Stimulated activated CD8-positive, alpha-beta memory T cell treated with anti-CD3 and anti-CD28 coated beads, Interleukin-15, amount 100 ng/mL, for 48 hours (primary cell): ENCODE measurements around the gene COL5A3.
"Not testable (repeated sequence)": the region's sequence is repeated elsewhere in the genome, so short reads cannot be mapped to it uniquely, and the experiment has no call there.

ENCODE experiments used
- DNase-seq, 2 donors: peaks; one replicate each; pipeline ENCODE4 v3.0.0-alpha.2; 2020; ENCODE audit warnings: low read depth in 2 of 2

Gene COL5A3

DNA sequence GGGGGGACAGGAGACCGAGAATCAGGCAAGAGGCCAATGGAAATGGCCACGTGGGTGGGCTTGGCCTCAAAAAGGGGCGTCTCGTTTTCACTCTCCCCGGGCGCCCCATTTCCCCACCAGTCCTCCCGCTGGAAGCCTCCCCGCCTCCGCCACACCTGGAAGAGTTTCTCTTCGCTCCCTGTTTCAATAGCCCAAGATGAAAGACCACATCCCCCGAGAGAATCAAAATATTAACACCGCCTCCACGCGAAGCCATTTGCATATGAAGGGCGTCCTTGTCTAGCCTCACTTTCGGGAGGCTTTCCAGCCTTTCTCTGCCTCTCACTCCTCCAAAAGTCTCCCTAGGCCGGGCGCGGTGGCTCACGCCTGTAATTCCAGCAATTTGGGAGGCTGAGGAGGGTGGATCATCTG is 73.3 kb downstream of the COL5A3 start:
- DNase-seq, result no peak

DNA sequence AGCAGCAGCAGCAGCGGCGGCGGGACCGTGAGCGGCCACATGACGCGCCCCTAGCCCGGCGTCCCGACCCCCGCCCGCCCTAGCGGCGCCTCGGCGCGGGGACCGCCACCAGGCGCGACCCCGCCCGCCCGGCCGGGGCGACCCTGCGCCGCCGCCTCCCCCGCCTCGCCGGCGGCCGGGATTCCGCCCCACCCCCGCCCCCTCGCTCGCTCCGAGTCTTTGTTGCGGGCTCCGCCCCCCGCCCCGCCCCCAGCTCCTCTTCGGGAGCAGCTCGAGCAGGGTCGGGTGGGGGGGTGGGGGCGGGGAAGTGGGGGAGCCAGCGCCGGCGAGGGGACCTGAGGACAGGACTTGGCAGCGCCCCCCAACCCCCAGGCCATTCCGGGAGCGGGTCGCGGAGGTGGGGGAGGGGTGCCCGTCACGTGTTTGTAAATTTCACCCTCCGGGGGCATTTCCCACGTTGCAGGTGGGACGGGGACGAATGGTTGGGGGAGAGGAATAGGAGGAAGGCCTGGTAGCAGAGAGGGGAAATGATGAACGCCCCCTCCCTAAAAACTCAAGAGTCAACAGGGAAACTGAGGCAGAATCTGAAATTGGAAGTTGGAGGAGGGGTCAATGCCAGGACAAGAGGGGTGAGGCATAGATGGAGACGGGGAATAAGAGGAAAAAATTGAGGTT is 73.8 kb downstream of the COL5A3 start, which contains the start of gene OLFM2:
Gene OLFM2 (minus strand): TSS at position 190 of the 675 bp plus-strand sequence. CDS start 149 bp downstream, at position 41.
- no peak for DNase-seq

DNA sequence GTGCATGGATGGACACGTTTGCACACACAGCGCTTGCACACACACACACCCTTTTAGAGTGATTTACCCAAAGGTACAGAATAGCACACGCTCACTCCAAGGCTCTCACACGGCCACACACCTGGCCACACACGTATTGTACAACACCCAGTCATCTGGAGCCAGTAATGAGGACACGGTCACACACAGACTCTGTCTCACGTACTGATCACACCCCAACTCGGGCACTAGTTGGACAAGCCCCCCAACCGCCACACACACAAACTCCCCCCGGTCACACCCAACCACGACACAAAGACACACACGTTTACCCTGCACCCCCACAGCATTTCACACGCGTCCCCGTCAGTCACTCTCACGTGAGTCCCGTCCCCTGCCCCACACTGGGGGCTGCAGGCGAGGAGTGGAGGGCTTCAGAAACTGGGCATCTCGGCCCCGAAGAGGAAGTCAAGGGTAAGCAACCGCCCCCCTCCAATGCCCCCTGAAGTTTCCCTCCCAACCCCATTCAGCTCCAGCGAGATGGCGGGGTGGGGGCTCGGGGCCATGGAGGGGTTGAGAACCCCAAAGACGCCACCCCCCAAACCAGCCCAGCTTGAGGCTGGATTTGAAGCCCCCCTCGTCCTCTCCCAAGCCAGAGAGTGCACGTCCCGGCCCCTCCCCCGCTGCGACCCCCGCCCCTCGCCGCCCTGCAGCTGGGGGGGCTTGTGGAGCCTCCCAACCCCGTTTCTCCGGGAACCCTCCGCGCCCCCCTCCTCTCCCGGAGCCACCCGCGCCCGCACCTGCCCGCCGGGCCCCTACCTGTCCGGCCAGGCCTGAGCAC is 74.6 kb downstream of the COL5A3 start:
- no peak for DNase-seq

DNA sequence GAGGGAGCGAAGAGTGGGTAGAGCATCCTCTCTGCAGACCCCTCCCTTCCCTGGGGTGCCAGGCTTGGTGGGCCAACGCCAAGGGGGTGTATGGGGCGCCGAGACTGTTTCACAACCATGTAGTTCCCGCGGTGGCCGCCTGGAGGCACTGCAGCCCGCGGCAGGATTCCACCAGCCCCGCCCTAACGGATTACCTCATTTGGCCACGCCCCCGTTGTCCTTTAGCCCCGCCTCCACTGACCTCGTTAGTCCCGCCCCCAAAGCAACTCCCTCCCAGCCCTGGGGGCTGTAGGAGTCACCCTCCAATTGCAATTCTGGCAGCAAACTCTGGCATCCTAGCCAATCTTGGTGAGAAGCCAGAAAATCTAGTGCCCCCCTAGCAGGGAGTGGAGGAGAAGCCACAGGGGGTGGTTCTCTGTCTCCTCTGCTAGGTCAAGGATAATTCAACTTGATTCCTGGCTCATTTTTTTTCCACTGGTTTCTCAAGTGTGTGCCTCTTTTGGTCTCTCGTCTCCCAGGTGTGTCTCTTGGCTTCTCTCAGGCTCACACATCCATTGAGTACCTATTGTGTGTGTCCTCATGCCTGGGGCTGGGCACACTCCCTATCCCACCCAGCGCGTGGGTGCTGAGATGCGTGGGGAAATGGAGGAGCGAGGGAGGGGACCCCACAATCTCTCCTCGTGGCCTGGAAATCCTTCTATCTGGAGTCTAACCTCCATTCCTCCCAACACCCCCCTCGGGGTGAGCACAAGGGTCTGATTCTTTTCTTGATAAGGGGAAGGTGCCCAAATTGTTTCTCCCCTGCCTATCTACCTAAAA is 76.0 kb downstream of the COL5A3 start:
- DNase-seq, result peak; percentile 68 to 71

DNA sequence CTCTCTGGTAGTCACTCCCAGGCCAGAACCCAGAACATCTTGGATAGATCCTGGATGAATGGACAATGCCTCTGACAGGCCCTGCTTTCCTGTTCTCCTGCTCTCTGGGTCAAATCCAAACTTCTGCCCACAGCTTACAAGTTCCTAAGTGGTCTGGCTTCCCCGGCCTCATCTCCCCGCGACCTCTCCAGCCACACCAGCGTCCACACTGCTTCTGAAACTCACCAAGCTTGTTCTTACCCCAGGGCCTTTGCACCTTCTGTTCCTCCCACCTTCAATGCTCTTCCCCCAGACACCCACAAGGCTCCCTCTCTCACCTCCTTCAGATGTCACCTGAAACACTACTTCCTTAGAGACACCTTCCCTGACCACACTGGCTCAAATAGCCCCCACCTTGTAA is 77.5 kb downstream of the COL5A3 start:
- no peak for DNase-seq

DNA sequence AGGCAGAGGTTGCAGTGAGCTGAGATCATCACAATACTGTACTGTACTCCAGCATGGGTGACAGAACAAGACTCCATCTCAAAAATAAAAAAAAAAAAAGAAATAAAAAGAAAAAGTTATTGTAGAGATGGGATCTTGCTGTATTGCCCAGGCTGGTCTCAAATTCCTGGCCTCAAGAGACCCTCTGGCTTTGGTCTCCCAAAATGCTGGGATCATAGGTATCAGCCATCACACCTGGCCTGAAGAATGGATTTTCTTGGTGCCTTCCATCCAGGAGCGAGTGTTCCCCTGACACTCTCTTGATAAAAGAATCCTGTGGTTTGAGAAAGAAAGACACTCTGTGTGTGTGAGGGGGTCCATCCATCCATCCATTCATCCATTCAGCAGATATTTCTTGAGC is 78.7 kb downstream of the COL5A3 start:
- no peak for DNase-seq

DNA sequence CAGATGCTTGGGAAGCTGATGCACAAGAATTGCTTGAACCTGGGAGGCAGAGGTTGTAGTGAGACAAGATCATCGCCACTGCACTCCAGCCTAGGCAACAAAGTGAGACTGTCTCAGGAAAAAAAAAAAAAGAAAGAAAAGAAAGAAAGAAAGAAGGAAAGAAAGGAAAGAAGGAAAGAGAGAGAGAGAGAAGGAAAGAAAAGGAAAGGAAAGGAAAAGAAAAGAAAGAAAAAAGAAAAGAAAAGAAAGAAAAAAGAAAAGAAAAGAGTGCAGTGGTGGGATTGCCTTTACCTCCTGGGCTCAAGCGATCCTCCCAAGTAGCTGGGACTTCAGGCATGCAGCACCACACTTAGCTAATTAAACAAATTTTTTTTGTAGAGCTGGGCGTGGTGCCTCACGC is 86.9 kb downstream of the COL5A3 start:
- DNase-seq, result no peak

DNA sequence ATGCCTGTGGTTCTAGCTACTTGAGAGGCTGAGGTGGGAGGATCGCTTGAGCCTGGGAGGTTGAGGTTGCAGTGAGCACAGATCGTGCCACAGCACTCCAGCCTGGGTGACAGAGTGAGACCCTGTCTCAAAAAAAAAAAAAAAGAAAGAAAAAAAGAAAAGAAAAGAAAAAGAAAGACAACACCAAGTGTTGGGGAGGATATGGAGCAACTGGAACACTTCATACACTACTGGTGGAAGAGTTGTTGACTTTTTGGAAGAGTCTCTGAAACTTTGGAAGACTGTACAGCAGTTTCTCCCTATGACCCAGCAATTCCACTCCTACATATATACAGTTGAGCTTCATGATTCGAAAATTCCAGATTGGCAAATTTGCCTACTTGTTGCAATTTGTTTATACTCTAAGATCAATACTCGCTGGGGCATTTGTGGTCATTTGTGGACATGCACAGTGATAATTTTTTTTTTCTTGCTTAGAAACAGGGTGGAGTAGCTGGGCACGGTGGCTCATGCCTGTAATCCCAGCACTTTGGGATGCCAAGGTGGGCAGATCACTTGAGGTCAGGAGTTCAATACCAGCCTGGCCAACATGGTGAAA is 87.4 kb downstream of the COL5A3 start:
- not testable (repeated sequence) for DNase-seq

DNA sequence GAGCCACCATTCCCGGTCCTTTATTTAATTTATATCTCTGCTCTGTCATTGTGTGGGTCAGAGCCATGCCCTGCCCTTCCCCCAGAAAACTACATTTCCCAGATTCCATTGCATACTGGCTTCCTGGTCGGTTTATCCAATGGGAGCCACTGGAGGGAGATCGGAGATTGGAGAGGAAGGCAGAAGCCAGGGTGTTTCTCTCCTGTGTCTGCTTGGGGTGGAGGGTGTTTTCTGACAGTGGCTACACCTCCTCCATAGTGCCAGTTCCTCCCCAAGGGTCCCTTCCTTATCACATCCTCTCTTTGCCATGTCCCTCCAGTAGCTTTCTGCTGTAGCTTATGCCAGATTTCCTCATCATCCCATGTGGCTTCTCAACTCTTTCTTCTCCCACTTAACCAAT is 93.0 kb downstream of the COL5A3 start:
- DNase-seq, result no peak

DNA sequence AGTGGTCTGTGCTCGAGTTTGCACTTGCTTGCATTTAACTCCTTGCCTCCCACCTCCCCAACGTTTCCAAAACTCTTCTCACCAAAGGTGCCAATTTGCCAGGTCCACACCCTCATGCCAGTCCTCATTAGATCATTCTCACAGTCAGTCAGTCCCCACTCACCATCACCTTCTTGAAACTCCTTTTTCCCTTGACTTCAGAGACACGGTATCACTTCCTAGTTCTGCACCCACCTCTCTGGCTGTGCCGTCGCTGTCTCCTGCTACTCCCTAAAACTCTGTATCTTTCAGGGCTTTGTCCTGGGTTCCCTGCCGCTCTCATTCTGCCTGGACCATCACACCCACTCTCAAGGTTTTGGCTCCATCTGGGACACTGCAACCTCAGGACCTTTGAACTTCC is 93.6 kb downstream of the COL5A3 start:
- no peak for DNase-seq

DNA sequence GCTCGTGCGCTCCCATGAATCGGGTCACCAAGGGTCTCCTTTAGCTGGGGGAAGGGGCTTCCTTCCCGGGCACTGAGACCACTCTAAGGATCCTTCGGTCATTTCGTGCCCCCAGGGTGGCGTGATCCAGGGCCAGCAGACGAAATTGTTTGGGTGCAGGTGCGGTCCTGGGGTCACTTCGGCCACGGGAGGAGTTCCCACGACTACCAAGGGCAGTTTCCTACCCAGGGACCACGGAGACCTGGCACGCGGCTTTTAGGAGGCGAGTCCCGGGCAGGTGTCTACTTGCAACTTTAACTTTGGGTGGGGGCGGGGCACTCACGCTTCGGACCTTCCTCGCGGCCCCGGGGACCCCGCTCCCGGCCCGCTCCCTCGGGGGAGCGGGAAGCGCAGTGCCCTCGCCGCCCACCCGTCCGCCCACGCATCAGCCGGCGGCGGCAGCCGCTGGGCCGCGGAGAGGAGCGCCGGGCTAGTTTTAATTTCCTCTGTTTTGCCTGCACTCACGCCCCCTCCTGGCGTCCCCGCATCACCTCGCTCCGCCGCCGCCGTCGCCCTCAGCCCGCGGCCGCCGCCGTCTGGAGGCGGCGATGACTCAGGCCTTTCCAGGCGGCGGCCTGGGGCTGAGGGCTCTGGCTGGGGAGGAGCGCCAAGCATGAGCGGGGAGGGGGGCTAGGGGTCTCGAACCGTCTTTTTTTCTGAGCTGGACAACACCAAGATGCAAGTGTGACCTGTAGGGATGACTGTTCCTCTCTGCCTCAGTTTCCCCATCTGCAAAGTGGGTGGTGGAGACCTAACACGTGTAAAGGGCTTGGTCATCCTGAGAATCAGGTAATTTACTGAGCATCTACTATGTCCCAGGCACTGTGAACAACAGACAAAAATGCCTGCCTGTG is 95.7 kb downstream of the COL5A3 start:
- DNase-seq, result peak; percentile 73 to 77

DNA sequence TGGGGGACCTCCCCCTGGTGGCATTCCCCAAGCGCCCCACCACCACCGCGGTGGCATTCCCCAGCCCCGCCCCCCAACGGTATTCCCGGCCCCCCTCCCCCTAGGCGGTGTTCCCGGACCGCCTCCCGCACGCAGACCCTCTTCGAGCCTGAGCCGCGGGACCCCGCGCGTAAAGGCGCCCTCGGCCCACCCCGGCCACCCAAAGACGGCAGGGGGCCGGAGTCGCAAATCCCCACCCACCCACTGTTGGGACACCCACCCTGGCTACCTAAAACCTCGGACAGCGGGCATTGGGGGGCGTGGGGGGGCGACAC is 96.3 kb downstream of the COL5A3 start:
- DNase-seq, result no peak

DNA sequence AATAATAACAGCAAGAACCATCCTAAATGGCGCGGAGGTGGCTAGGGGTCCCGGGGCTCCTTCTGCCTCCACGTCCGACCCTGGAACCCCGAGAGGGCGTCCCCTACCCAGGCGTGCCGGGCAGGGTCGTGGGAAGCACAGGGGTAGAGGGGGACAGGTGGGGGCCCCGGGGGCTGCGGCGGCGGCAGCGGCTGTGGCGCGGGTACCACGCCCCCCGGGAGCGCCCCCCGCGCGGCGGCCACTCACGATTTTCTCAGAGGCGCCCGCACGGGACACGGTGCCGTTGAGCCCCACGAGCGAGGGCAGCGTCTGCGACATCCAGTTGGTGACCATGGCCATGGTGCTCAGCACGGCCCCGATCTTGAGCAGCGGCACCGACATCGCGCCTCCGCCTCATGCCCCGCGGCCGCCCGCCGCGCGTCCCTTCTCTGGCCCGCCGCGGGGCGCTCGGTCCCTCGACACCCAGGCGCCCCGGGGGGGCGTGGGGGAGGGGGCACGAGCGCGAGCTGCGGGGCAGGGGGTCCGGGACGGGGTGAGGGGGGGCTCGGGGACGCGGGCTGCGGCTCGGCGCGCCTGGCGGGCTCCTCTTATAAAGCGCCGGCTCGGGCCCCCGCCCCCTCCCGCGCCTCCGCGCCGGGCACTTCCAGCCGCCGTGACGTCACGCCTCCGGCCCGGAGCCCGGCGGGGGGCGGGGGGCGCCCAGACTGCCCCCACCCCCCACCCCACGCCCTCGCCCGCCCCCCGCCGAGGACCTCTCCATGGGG is 96.9 kb downstream of the COL5A3 start:
- DNase-seq, result no peak

DNA sequence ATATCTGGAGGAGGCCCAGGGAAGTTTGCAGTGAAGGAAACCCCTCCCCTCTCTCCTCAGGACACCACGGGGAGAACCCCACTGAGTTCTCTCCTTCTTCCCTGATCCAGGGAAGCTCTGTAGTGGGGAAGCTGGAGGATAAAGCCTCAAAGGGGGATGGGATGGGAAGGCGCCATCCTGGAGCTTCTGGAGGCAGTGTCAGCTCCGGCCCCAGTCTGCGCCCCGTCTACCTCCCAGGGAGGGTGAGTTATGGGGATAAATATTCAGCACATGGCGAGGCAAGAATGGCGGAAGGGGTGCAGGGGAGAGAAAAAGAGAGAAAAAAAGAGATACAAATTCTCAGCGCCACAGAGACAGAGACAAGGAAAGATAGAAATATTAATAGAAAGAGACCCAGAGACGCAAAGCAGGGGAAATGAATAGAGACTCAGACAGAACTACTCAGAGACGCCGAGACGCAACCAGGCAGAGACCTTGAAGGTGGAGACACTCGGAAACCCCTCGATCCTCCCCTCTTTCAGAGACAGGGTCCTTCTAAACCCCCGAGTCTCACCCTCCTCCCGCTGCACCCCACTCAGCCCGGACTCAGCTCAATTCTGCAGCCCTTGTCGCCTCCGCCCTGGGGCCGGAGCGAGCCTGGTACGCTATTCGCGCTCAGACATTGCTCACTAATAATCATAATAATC is 97.6 kb downstream of the COL5A3 start:
- DNase-seq, result no peak

DNA sequence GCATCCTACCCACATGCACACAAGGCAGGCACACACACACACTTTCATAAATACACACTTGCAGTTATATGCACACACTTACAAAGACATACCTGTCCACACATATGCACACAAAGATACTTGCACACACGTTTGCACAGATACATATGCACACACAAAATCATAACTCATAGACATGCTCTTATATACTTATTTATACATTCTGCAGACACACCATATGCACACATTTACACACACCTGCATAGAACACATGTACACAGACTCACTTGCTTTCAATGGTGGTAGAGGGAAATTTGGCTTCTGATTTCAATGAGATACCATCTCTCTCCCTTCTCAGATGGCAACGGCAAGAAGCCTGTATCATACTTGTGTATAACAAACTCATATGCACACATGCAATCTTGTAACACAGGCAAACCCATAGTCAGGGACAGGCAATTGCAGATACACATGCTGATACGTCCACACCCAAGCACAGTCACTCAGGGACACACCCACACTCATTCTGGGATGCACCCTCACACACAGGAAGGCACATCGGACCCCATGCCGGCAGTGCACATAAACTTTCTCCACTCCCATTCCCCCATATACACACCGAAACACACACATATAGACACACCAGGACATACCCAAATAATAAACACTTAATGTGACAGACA is 98.6 kb downstream of the COL5A3 start:
- no peak for DNase-seq

DNA sequence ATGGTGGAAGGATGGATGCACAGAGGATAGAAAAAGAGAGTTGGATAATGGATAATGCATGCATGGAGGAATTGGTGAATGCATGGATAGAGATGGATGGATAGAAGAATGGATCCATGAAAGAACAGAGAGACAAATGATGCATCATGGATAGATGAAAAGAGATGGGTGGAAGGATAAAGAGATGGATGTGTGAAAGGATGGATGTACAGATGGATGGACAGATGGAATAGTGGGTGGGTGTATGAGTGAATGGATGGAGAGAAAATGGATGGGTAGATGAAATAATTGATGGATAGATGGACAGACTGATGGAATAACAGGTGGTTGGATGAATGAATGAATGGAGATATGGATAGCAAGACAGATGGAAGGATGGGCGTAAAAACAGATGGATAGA is 99.7 kb downstream of the COL5A3 start:
- no peak for DNase-seq
